SHP77 treated with DMSO at 0.1 percent for 48 hours (cell line): ENCODE results near the gene CHD2.

Experiments
- DNase-seq: peaks from one replicate; lab custom pipeline; 2025; lab: John Stamatoyannopoulos, UW

Gene CHD2

GRCh38 chr15:92885224-92886041, 14.7 kb upstream of the CHD2 start:
- DNase-seq = no peak

GRCh38 chr15:92886042-92886537, 14.0 kb upstream of the CHD2 start:
- DNase-seq = no peak

- no peak for DNase-seq
Measured at GRCh38 chr15:92886815-92887214, 13.3 kb upstream of the CHD2 start.

- no peak for DNase-seq
Measured at GRCh38 chr15:92887869-92888268, 12.3 kb upstream of the CHD2 start.

GRCh38 chr15:92889390-92890107, 10.6 kb upstream of the CHD2 start:
- no peak for DNase-seq

GRCh38 chr15:92891533-92892200, 8.5 kb upstream of the CHD2 start:
- DNase-seq = no peak

GRCh38 chr15:92892201-92892555, 7.9 kb upstream of the CHD2 start:
- DNase-seq = no peak

- no peak for DNase-seq
Measured at GRCh38 chr15:92893200-92893599, 6.9 kb upstream of the CHD2 start.

- DNase-seq = no peak
Measured at GRCh38 chr15:92896561-92896960, 3.6 kb upstream of the CHD2 start.

- no peak for DNase-seq
Measured at GRCh38 chr15:92897620-92898019, 2.5 kb upstream of the CHD2 start.

- DNase-seq = no peak
Measured at GRCh38 chr15:92898988-92899582, 1.0 kb upstream of the CHD2 start.

GRCh38 chr15:92899601-92899947, 550 bp upstream of the CHD2 start:
- DNase-seq = no peak

- DNase-seq = no peak
Measured at GRCh38 chr15:92900731-92901071, 577 bp downstream of the CHD2 start.

- no peak for DNase-seq
Measured at GRCh38 chr15:92901072-92901761, 1.1 kb downstream of the CHD2 start.

- DNase-seq = no peak
Measured at GRCh38 chr15:92901995-92902394, 1.9 kb downstream of the CHD2 start.

GRCh38 chr15:92902737-92903593, 2.8 kb downstream of the CHD2 start:
- no peak for DNase-seq

GRCh38 chr15:92903631-92903965, 3.5 kb downstream of the CHD2 start:
- no peak for DNase-seq

- peak; percentile 100 for DNase-seq
Measured at GRCh38 chr15:92903966-92904721, 4.0 kb downstream of the CHD2 start.

GRCh38 chr15:92904722-92905571, 4.8 kb downstream of the CHD2 start:
- no peak for DNase-seq

- DNase-seq = no peak
Measured at GRCh38 chr15:92906020-92906419, 5.9 kb downstream of the CHD2 start.
